H1 (cell line): ENCODE results near the gene EFHD1.

Experiments
- BRCA1 ChIP-seq: IDR thresholded peaks from 2 replicates; pipeline ENCODE4 v1.6.1; 2012; ENCODE audit warnings: low read depth, low read length, improper control_type of control experiment
- CBX5 ChIP-seq: fragments of 300-800, 300-1000 bp; sonication (generic); IDR thresholded peaks from 2 replicates; pipeline ENCODE4 v1.7.1; 2016; ENCODE audit warnings: antibody characterized with exemption, low read length, low read depth
- CHD2 ChIP-seq: IDR thresholded peaks from 2 replicates; pipeline ENCODE4 v1.6.1; 2012; ENCODE audit warnings: low read length, improper control_type of control experiment
- EP300 ChIP-seq, 2 experiments: IDR thresholded peaks; 1 replicate in 1 of 2; 2 replicates in 1 of 2; pipeline ENCODE4 v1.6.1; 2011 to 2012; ENCODE audit warnings: low read depth in 2 of 2, low read length in 2 of 2, mild to moderate bottlenecking in 2 of 2, borderline replicate concordance in 1 of 2, inconsistent platforms in 1 of 2, moderate library complexity in 1 of 2
- EZH2 ChIP-seq: fragments of 200-600 bp; sonication (generic); IDR thresholded peaks from 2 replicates; pipeline ENCODE4 v1.7.1; 2012; ENCODE audit warnings: low read depth, mild to moderate bottlenecking, moderate library complexity, low read length, inconsistent platforms; ENCODE audit not compliant: severe bottlenecking
- POLR2A ChIP-seq, 2 experiments: IDR thresholded peaks; 1 replicate in 1 of 2; 2 replicates in 1 of 2; pipeline ENCODE4 v1.6.1; 2011; ENCODE audit warnings: low read depth in 2 of 2, low read length in 2 of 2, mild to moderate bottlenecking in 2 of 2; ENCODE audit errors: control extremely low read depth in 1 of 2
- RAD21 ChIP-seq, 2 experiments: IDR thresholded peaks in 1 of 2; conservative IDR thresholded peaks in 1 of 2; 2 replicates each; pipeline ENCODE4 v1.6.1; 2011; ENCODE audit warnings: low read depth in 2 of 2, low read length in 2 of 2, improper control_type of control experiment in 1 of 2, inconsistent platforms in 1 of 2, mild to moderate bottlenecking in 1 of 2, moderate library complexity in 1 of 2
- SP2 ChIP-seq: IDR thresholded peaks from 2 replicates; pipeline ENCODE4 v1.6.1; 2012; ENCODE audit warnings: mild to moderate bottlenecking, low read length, inconsistent platforms
- SUZ12 ChIP-seq: fragments of 200-600 bp; sonication (generic); IDR thresholded peaks from 2 replicates; pipeline ENCODE4 v1.6.1; 2012; ENCODE audit warnings: mild to moderate bottlenecking, inconsistent platforms, low read length, moderate library complexity, mixed read lengths
- TCF12 ChIP-seq: IDR thresholded peaks from 2 replicates; pipeline ENCODE4 v1.6.1; 2011; ENCODE audit warnings: low read depth, mild to moderate bottlenecking, low read length
- TEAD4 ChIP-seq: IDR thresholded peaks from 2 replicates; pipeline ENCODE4 v1.6.1; 2012; ENCODE audit warnings: low read depth, low read length, inconsistent platforms, mixed read lengths
- ZNF274 ChIP-seq: IDR thresholded peaks from 2 replicates; pipeline ENCODE4 v1.7.0; 2012; ENCODE audit warnings: low read length, borderline replicate concordance; ENCODE audit errors: extremely low read depth
- TF ChIP-seq, protein P1 (sequence below), 3 experiments: IDR thresholded peaks; 1 replicate in 2 of 3; 2 replicates in 1 of 3; pipeline versions ENCODE4 v1.5.1 to v1.6.1; 2011; ENCODE audit warnings: low read length in 3 of 3, mild to moderate bottlenecking in 3 of 3, inconsistent platforms in 2 of 3, low read depth in 1 of 3, moderate library complexity in 1 of 3; ENCODE audit not compliant: insufficient read depth in 1 of 3; ENCODE audit errors: control extremely low read depth in 1 of 3
- TF ChIP-seq, protein P2 (sequence below): IDR thresholded peaks from 2 replicates; pipeline ENCODE4 v1.6.1; 2011; ENCODE audit warnings: low read depth, mild to moderate bottlenecking, low read length; ENCODE audit not compliant: insufficient read depth

- no peak for TF ChIP-seq EP300 (IDR thresholded peaks at IDR 0.05; ENCODE audit: borderline replicate concordance in 1 of 2, low read depth in 2 of 2, low read length in 2 of 2)
- TF ChIP-seq, protein P1, sequence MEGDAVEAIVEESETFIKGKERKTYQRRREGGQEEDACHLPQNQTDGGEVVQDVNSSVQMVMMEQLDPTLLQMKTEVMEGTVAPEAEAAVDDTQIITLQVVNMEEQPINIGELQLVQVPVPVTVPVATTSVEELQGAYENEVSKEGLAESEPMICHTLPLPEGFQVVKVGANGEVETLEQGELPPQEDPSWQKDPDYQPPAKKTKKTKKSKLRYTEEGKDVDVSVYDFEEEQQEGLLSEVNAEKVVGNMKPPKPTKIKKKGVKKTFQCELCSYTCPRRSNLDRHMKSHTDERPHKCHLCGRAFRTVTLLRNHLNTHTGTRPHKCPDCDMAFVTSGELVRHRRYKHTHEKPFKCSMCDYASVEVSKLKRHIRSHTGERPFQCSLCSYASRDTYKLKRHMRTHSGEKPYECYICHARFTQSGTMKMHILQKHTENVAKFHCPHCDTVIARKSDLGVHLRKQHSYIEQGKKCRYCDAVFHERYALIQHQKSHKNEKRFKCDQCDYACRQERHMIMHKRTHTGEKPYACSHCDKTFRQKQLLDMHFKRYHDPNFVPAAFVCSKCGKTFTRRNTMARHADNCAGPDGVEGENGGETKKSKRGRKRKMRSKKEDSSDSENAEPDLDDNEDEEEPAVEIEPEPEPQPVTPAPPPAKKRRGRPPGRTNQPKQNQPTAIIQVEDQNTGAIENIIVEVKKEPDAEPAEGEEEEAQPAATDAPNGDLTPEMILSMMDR (IDR thresholded peaks at IDR 0.05; ENCODE audit: control extremely low read depth in 1 of 3, insufficient read depth in 1 of 3, low read depth in 1 of 3, low read length in 3 of 3), result no peak
- TF ChIP-seq TCF12, result no peak
- TF ChIP-seq EZH2, result no peak
- TF ChIP-seq CBX5, result no peak
- TF ChIP-seq SP2, result no peak
- TF ChIP-seq POLR2A (IDR thresholded peaks at IDR 0.05; ENCODE audit: control extremely low read depth in 1 of 2, low read depth in 2 of 2, low read length in 2 of 2), result no peak
- no peak for TF ChIP-seq ZNF274
- no peak for TF ChIP-seq TEAD4
- no peak for TF ChIP-seq RAD21 (IDR thresholded peaks at IDR 0.05 in 1 of 2, conservative IDR thresholded peaks at IDR 0.05 in 1 of 2; ENCODE audit: low read depth in 2 of 2, low read length in 2 of 2)
- no peak for TF ChIP-seq BRCA1
- TF ChIP-seq, protein P2, sequence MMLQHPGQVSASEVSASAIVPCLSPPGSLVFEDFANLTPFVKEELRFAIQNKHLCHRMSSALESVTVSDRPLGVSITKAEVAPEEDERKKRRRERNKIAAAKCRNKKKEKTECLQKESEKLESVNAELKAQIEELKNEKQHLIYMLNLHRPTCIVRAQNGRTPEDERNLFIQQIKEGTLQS, result no peak
- TF ChIP-seq SUZ12, result no peak
- TF ChIP-seq CHD2, result no peak
Measured at GRCh38 chr2:232629129-232629475, 4.3 kb upstream of the EFHD1 start.
